Stimulated activated naive CD8-positive, alpha-beta T cell treated with anti-CD3 and anti-CD28 coated beads, Interleukin-15, Interleukin-2, amounts not matched to agents 100 U/mL and 50 U/mL, for 24 hours (primary cell): ENCODE results near the gene ABCA3.

Experiments
- ATAC-seq: fragments of 150-1000 bp; cut with Tn5 transposase; one replicate; pipeline ENCODE4 v1.10.0; 2021
- DNase-seq: peaks from one replicate; pipeline ENCODE4 v3.0.0; 2021

The ABCA3 gene

GRCh38 chr16:2233872-2234812, 106.4 kb downstream of the ABCA3 start:
- no peak for ATAC-seq

GRCh38 chr16:2233046-2233775, 107.3 kb downstream of the ABCA3 start:
- DNase-seq, result no peak
- ATAC-seq, result no peak

More at GRCh38 chr16:2233872-2234812, 106.4 kb downstream of the ABCA3 start:
- no peak for DNase-seq

GRCh38 chr16:2232094-2232990, 108.2 kb downstream of the ABCA3 start:
- ATAC-seq, result no peak
- DNase-seq, result no peak

- DNase-seq, result no peak
- no peak for ATAC-seq
Observed at GRCh38 chr16:2231016-2231931, 109.3 kb downstream of the ABCA3 start.

GRCh38 chr16:2230376-2230775, 110.2 kb downstream of the ABCA3 start:
- ATAC-seq (no peak), DNase-seq (no peak)

- ATAC-seq, result no peak
- DNase-seq, result no peak
Observed at GRCh38 chr16:2229632-2230250, 110.8 kb downstream of the ABCA3 start.

GRCh38 chr16:2229091-2229490, 111.4 kb downstream of the ABCA3 start:
- ATAC-seq (no peak), DNase-seq (no peak)

GRCh38 chr16:2228161-2228824, 112.2 kb downstream of the ABCA3 start:
- ATAC-seq, result no peak

GRCh38 chr16:2226918-2227317, 113.6 kb downstream of the ABCA3 start:
- no peak for DNase-seq
- no peak for ATAC-seq

More at GRCh38 chr16:2228161-2228824, 112.2 kb downstream of the ABCA3 start:
- no peak for DNase-seq

GRCh38 chr16:2226245-2226793, 114.2 kb downstream of the ABCA3 start:
- ATAC-seq, result no peak
- no peak for DNase-seq
